ENCODE data around the gene FAM163A.

FAM163A gene

DNA sequence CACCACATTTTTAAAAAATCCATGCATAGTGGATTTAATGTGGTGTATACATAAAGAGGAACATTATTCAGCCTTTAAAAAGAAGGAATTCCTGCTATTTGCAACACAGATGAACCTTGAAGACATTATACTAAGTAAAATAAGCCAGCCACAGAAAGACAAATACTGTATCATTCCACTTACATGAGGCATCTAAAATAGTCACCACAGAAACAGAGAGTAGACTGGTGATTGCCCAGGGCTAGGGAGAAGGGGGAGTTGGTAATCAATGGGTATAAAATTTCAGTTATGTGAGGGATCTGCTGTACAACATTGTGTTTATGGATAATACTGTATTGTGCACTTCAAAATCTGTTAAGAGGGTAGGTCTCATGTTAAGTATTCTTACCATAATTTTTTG, 10.0 kb downstream of the FAM163A start:
- no peak for DNase-seq

DNA sequence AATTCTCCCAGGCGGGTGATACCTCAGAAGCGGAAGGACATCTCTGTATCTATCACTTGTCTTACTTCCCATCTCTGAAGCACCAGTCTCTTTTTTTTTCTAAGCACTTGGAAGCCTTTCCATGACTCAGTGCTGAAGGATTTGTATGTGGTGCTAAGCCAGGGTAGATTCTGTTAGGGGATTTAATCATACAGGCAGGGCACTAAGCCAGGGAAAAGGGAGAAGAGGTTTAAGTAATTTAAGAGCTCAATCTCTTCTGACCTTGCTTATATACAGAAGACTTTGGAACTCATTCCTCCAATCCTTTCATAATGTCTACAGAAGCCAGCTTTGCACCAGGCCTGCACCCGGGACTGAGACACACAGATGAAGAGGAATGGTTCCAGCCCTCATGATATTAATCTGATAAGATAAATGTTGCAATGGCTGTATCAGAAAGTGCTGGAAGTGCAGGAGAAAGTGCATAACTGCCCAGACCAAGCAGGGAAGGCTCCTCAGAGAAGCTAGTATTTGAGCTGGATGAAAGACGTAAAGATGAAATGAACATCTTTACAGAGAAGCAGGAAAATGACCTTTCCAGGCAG, 11.0 kb downstream of the FAM163A start:
- DNase-seq = no peak

- no peak for DNase-seq
These were observed 14.8 kb downstream of the FAM163A start for GRCh38 chr1:179757933-179758332.

DNA sequence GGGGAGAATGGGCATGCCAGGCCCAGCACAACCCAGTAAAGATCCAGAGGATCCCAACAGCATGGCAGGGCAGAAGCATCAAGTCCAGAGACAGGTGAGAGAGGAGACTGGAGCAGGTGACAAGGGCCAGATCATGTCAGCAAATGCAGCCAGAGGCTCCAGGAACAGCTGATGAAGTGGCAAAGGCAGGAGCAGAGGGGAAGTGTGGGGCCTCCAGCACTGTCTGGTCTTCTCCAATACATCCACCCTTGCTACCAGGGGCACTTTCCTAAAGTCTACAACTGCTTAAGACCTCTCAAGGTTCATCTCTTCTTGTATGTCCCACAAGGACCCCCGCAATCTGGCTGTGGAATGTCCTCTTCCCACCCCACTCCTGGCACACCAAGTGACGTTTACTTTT, 17.4 kb downstream of the FAM163A start:
- no peak for DNase-seq

DNA sequence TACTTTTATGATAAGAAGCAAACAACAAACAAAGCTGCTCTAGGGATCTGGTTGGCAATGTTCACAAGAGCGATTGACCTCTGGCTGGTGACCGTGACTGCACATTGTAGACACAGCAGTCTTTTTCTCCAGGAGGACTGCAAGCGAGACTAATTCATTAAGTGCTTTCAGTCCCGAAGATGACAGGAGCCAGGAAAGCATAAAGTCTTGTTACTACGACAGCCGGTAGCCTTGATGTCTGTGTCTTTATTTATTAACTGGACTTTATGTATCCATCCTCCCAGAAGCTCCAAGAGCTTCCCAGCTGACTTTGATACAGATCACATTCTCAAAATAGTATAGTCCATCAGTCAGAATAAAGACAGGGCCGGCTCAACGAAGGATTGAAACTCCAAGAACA, 18.2 kb downstream of the FAM163A start:
- DNase-seq = no peak

- no peak for DNase-seq
These were observed 19.0 kb downstream of the FAM163A start for GRCh38 chr1:179761846-179762640.

- no peak for DNase-seq
These were observed 24.1 kb downstream of the FAM163A start for GRCh38 chr1:179767177-179767581.

DNA sequence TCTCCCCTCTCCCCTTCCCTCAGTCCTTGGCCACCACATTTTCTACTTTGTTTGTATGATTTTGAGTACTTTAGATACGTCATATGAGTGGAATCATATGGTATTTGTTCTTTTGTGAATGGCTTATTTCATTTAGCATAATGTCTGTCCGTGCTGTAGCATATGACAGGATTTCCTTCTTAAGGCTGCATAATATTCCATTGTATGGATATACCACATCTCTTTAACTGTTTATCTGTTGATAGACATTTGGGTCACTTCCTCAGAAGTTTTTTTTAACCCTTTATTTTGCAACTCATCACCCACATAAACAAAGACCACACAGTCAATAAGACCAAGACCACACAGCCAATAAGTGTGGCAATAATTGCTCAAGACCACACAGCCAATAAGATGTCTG, 24.9 kb downstream of the FAM163A start:
- no peak for DNase-seq

DNA sequence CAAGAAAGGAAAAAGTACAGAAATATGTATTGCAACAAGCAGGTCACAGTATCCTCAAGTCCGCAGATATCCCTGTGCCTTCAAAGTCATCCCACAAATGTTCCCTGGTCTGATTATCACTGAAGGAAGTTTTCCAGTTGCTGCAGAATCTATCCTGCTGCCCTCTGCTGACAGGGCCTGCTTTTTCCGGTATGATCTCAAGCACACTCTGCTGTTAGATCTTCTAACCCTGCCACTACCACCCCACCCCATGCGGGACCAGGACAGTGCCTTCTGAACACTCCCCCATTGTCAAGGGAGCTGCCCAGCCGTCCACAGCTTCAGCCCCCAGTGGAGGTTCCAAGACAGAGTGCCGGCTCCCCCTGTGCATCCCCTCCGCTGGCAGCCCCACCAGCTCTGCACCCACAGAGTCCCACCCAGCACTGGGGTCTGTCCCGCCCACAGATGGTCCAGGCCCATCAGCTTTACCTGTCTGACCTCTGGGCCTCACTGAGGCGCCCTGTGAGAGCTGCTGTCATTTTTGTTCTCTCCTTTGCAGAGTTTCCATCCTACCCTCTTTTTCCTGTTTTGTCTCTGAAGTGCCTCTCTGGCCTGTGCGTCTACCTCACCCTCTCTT, 27.9 kb downstream of the FAM163A start:
- no peak for DNase-seq

DNA sequence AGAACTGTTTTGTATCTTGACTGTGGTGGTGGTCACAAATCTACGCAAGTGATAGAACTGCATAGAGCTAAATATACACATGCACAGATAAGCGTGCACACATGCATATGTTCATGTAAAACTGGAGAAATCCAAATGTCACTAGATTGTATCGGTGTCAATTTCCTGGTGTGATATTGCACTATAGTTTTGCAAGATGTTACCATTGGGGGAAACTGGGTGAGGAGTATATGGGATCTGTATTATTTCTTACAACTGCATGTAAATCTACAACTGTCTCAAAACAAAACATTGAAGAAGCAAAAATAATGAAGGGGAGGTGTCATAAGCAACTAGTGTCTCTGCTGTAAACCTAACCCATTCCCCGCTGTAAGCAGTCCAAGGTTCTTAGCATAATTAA, 30.2 kb downstream of the FAM163A start:
- no peak for DNase-seq

- DNase-seq = no peak
These were observed 30.9 kb downstream of the FAM163A start for GRCh38 chr1:179774000-179774399.

DNA sequence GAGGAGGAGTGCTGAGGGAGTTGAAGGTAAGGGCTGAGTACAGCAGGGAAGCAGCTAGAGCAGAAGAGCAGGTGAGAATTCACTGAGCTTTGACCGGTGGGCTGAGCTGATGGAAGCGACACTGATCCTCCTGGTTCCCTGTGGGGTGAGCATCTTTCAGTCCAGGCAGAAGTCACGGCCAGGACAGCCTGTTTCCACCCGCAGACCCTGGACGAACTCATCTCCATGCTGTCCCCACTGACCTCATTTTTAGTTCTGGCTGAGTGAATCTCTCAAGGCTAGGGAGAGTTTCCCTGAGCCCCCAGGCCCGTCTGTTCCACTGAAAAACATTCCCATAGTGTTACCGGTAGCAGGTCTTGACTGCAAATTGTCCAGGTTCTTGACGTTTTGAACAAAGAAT, 31.5 kb downstream of the FAM163A start:
- no peak for DNase-seq

GRCh38 chr1:179775009-179775408, 31.9 kb downstream of the FAM163A start:
- no peak for DNase-seq

GRCh38 chr1:179776831-179777230, 33.7 kb downstream of the FAM163A start:
- DNase-seq = no peak

GRCh38 chr1:179777731-179778130, 34.6 kb downstream of the FAM163A start:
- DNase-seq = no peak

DNA sequence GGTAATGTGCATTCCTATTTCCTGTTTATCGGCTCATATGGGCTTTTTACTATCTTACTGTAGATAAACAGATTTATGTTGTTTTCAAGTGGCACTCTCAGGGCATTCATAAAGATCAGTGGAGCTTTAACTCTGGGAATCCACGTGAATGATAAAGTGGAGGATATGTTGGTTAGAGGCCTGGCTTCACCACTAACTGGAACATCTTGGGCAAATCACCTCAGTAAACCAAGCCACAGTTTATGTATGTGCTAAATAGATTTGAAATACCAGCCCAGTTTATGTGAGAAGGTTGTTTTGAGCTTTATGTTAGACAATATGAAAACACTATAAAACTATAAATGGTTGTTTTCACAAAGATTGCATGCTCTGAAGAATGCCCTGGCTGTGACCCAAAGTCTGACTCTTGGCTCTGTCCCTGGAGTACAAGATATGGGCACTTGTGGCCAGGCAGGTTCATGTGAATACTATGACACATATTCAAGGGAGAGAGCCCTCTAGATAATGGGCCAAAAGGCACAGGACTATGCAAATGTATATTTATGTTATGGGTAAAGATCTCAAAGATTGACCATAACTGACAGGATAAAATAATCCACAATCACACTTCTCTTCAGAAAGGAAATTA, 36.7 kb downstream of the FAM163A start:
- no peak for DNase-seq

GRCh38 chr1:179781962-179782361, 38.9 kb downstream of the FAM163A start:
- DNase-seq = no peak

GRCh38 chr1:179785031-179785431, 41.9 kb downstream of the FAM163A start:
- no peak for DNase-seq

- no peak for DNase-seq
These were observed 42.6 kb downstream of the FAM163A start for GRCh38 chr1:179785728-179786127.

DNA sequence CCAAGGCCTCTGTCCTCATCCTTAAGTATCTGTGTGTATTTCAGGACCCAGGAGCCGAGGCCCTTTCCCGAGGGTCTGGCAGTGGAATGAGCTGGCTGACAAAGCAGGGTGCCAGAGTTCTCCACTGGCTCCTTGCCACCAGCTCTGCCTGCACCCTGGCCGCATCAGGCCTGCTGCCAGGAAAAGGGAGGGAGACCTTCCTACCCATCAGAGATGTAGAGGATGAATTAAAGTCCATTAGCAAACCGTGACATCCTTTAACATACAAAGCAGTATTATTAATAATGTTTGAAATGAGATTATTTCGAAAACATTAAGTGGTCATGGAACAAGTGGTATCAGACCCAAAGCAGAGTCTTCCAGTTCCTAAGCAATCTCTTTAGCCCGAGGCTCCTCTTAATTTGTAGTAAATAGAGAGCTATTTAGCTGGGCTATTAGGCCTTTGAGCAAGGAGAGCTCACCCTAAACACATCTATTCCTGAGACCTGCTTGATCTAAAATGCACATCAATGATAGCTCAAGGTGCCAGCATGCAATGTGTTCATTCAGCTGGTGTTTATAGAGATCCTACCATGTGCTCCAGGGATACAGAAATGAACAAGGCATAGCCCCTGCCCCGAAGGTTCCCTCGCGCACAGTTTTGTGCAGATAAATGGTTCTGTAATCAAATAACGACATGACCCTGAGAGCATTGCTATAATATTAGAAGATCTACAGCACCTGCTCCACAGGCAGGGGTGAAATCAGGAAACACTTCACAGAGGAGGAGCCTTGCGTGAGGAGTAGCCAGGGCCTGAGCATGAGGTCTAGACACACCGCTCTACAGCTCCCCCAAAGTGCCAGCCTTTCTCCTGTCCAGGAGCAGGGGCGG, 44.0 kb downstream of the FAM163A start:
- DNase-seq = no peak

DNA sequence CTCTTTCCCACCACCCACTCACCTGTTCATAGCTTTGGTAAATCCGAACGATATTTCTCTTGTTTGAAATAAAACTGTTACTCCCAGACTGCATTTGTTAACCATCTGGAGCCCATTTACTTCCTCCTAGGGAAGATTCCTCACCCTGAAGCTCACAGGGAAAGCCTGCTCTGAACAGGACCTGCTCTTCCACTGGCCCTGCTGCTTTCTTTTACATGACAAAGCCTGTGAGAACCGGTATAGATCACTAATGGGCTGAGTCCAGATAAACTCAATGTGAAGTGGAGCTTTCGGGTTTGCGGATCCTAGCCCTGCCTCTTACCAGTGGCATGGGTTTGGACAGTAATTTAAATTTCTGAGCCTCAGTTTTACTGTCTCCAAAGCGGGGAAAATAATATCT, 45.2 kb downstream of the FAM163A start:
- no peak for DNase-seq

DNA sequence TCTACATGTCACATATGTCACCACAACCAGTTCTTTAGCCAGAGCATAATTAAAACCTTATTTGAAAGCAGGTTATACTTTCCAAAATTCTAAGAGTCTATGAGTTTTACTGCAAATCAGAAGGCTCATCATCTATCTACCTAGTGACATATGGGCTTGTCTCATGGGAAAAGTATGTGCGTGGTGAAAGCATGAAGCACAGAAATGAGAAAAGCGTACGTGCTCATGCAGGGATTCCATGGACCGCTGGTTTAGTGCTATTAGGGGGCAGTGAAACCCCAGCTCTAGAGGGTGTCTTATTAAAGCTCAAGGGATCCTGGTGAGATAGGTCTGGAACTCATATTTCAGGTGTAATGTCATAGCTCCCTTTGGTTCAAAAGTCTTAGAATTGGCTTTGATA, 50.2 kb downstream of the FAM163A start:
- DNase-seq = no peak

GRCh38 chr1:179794146-179794545, 51.1 kb downstream of the FAM163A start:
- no peak for DNase-seq
